ENCODE data around the gene IGSF9. TPM values are rescaled to one million over a fixed set of nuclear protein-coding genes. Genes with fewer than 3 reads are reported as not detected.
A peak's percentile ranks its signal among the peaks of the same experiment; 100 is the strongest.
"Not testable (repeated sequence)": the region's sequence is repeated elsewhere in the genome, so short reads cannot be mapped to it uniquely, and the experiment has no call there.

IGSF9 gene
- total and polyA plus RNA-seq, 8 donors: 0.83 to 5.4 (median 2.0) TPM

GRCh38 chr1:159906960-159907359, 38.5 kb downstream of the IGSF9 start:
- DNase-seq (no peak), FAIRE-seq (no peak), ATAC-seq (no peak)
- Histone ChIP-seq H3K4me3 (no peak overlapping the region), H3K36me3 (no peaks in the 10 kb centered on the region), H3K4me1 (peaks cover 10 to 34% (median 13%) of the 10 kb centered on the region in 3 donors), H3K27ac (no peak overlapping the region), H3K27me3 (no peaks in the 10 kb centered on the region), H3K9me3 (no peaks in the 10 kb centered on the region)
- no peak for TF ChIP-seq CTCF (IDR thresholded peaks at IDR 0.05)
- WGBS, 2 donors: 26 to 44% methylated on average over 1 of the region's 1 CpG
- intact Hi-C loops (cut with DNase I): no loop called here

GRCh38 chr1:159904036-159904435, 41.4 kb downstream of the IGSF9 start:
- whole genome bisulfite sequencing, 2 donors: 65 to 89% methylated on average over 3 of the region's 3 CpGs
- DNase-seq; H3K9me3 ChIP-seq; intact Hi-C loops (cut with DNase I); H3K27me3 ChIP-seq; H3K36me3 ChIP-seq; H3K4me3 ChIP-seq; ATAC-seq; H3K27ac ChIP-seq; FAIRE-seq: not testable (repeated sequence)
- H3K4me1 ChIP-seq: peaks cover 5 to 20% (median 11%) of the 10 kb centered on the region in 3 donors

GRCh38 chr1:159902541-159902940, 42.9 kb downstream of the IGSF9 start:
- no peak for FAIRE-seq
- intact Hi-C loops (cut with DNase I): no loop called here
- Histone ChIP-seq H3K27ac (no peak overlapping the region), H3K27me3 (no peaks in the 10 kb centered on the region), H3K4me3 (no peak overlapping the region), H3K9me3 (no peaks in the 10 kb centered on the region), H3K36me3 (no peaks in the 10 kb centered on the region), H3K4me1 (peaks cover 5 to 20% (median 11%) of the 10 kb centered on the region in 3 donors)
- DNase-seq: no peak
- WGBS, 2 donors: 95 to 97% methylated on average over 3 of the region's 3 CpGs
- ATAC-seq: no peak
- TF ChIP-seq CTCF (IDR thresholded peaks at IDR 0.05): no peak

- no peaks in the 10 kb centered on the region for H3K36me3 ChIP-seq
- DNase-seq (no peak), FAIRE-seq (no peak), ATAC-seq (peak in 2 of 4 donors; percentile 6 to 15)
- intact Hi-C loops (cut with DNase I): no loop called here
- H3K9me3 ChIP-seq: no peaks in the 10 kb centered on the region
- no peak for TF ChIP-seq CTCF (IDR thresholded peaks at IDR 0.05)
- H3K27me3 ChIP-seq: no peaks in the 10 kb centered on the region
- H3K4me3 ChIP-seq: no peak overlapping the region
- H3K27ac ChIP-seq: peak overlapping the region; percentile 77 to 91 (median 86)
- H3K4me1 ChIP-seq: peaks cover 5 to 14% (median 11%) of the 10 kb centered on the region in 3 donors
- 21 to 27% methylated on average over 2 of the region's 2 CpGs for WGBS, 2 donors
Measured at GRCh38 chr1:159900755-159901360, 44.6 kb downstream of the IGSF9 start.

- 4 to 5% methylated on average over 30 of the region's 30 CpGs for WGBS, 2 donors
Measured at GRCh38 chr1:159900086-159900680, 45.2 kb downstream of the IGSF9 start, which contains the start of gene CFAP45. CFAP45 (minus strand) TSS chr1:159900165; CDS start chr1:159900098, 67 bp downstream.

GRCh38 chr1:159899634-159900033, 45.8 kb downstream of the IGSF9 start:
- H3K27me3 ChIP-seq; FAIRE-seq; H3K9me3 ChIP-seq; DNase-seq; H3K36me3 ChIP-seq; ATAC-seq; intact Hi-C loops (cut with DNase I): not testable (repeated sequence)
- WGBS, 2 donors: 81 to 83% methylated on average over 11 to 13 of the region's 15 CpGs
- Histone ChIP-seq H3K27ac (peak overlapping the region; percentile 77 to 91 (median 86)), H3K4me3 (peak overlapping the region in 1 of 4 donors; percentile 30), H3K4me1 (peaks cover 5 to 14% (median 11%) of the 10 kb centered on the region in 3 donors)

More at GRCh38 chr1:159900086-159900680, 45.2 kb downstream of the IGSF9 start, which contains the start of gene CFAP45:
- peak within 1 kb of the TSS; percentile 77 to 91 (median 86) for H3K27ac ChIP-seq
- intact Hi-C loops (cut with DNase I): no loop called here
- peaks cover 5 to 14% (median 11%) of the 10 kb centered on the region in 3 donors for H3K4me1 ChIP-seq
- H3K4me3 ChIP-seq: peak within 1 kb of the TSS in 2 of 4 donors; percentile 13 to 30
- no peaks in the 10 kb centered on the region for H3K9me3 ChIP-seq
- no peak for TF ChIP-seq CTCF (IDR thresholded peaks at IDR 0.05)
- DNase-seq (peak; percentile 88 to 96 (median 94)), FAIRE-seq (no peak), ATAC-seq (peak; percentile 95 to 98 (median 96))
- no peaks in the 10 kb centered on the region for H3K27me3 ChIP-seq
- H3K36me3 ChIP-seq: no peaks in the 10 kb centered on the region
